Mucosa of descending colon (tissue), 3 donors: ENCODE measurements around the gene SPATC1L. TPM values are rescaled to one million over a fixed set of nuclear protein-coding genes. Genes with fewer than 3 reads are reported as not detected.

ENCODE experiments used
- ATAC-seq: fragments of 200-7000 bp; cut with Tn5 transposase; one replicate; pipeline ENCODE4 v1.9.1; 2020; ENCODE audit warnings: mild to moderate bottlenecking, moderate library complexity
- DNase-seq, 3 donors: peaks; one replicate each; pipeline ENCODE4 v3.0.0-alpha.2; 2020
- H3K36me3 ChIP-seq: fragments of 200-600 bp; one replicate; pipeline ENCODE4 v1.8.0; 2021; ENCODE audit warnings: low read depth, mild to moderate bottlenecking
- H3K4me1 ChIP-seq: fragments of 200-600 bp; one replicate; pipeline ENCODE4 v1.8.0; 2021; ENCODE audit warnings: low read depth, mild to moderate bottlenecking
- H3K4me3 ChIP-seq: fragments of 200-600 bp; one replicate; pipeline ENCODE4 v1.8.0; 2021; ENCODE audit warnings: mild to moderate bottlenecking
- H3K9me3 ChIP-seq: fragments of 200-600 bp; one replicate; pipeline ENCODE4 v1.8.0; 2021; ENCODE audit warnings: mild to moderate bottlenecking
- CTCF ChIP-seq: fragments of 200-600 bp; IDR thresholded peaks from one replicate; pipeline ENCODE4 v1.8.0; 2022; ENCODE audit warnings: antibody characterized with exemption, mild to moderate bottlenecking
- intact Hi-C, 2 donors: fragments of 100-400 bp; cut with DNase I in 1 of 2; cut with micrococcal nuclease in 1 of 2; formaldehyde crosslinking; loops; one replicate each; pipeline versions ENCODE4 v1.11.0 to v1.11.1; 2022; cut with DNase I, micrococcal nuclease
- total RNA-seq, 3 donors: library from RNA; stranded (reverse); fragmentation: NEBNext Ultra II Directional in 2 of 3; extraction: Animal tissue kit (Norgen Biotek cat#: 25700) in 2 of 3; gene quantifications; one replicate each; pipeline versions ENCODE4 v1.2.1 to v1.2.4, GENCODE V29; 2021 to 2023
- donor health status: DM: no; HTN: no; CAD: no; lungs with moderate emphysema.
- donor health status: DM: no; HTN: no; CAD: no.
- donor health status: DM: no; HTN: yes; CAD: no.

The SPATC1L gene
- total RNA-seq, 3 donors from 2014 or later = 4.6 to 10.9 (median 4.6) TPM

GRCh38 chr21:46131588-46131837 lies 52.7 kb downstream of the SPATC1L start:
- ATAC-seq (no peak), DNase-seq (no peak)
- H3K9me3 ChIP-seq = no peaks in the 10 kb centered on the region
- H3K4me3 ChIP-seq = no peak overlapping the region
- no peaks in the 10 kb centered on the region for H3K36me3 ChIP-seq
- H3K4me1 ChIP-seq = no peaks in the 10 kb centered on the region
- intact Hi-C loops = no loop called here
- TF ChIP-seq CTCF = no peak

- H3K36me3 ChIP-seq = no peaks in the 10 kb centered on the region
- intact Hi-C loops = no loop called here
These were observed 53.2 kb downstream of the SPATC1L start for GRCh38 chr21:46130831-46131587.

DNA sequence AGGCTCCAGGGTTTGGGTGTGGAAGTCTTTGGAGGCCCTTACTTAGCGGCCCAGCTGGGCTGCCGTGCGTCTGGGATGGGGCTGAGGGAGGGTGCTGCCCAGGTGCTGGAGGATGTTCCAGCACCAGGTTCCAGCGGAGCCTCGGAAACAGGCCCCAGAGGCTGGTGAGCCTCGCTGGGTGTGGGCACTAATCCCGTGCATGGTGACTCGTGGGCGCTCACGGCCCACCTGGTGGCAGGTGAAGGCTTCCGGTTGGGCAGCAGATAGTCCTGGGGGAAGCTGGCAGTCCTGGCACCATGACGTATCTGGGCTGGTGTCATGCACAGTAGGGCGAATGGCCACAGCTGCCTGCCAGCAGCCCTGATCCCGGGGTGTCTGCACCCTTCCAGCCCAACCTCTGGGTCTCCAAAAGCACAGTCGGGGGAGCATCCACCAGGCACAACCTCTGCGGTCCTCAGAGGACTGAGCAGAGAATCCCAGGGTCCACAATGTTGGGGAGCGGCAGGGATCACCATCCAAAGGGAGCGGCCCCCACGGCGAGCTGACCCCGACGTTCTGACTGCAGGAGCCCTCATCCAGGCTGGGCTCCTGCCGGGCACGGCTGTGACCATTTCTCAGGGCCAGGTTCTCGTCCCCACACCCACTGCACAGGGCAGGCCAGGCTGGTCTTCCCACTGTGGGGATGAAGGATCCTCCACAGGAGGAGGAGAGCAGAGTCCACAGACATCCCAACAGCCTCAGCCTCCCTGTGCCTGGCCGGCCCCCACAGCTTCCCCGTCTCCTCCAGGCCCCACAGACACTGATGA lies 54.2 kb downstream of the SPATC1L start:
- TF ChIP-seq CTCF = no peak
- no peaks in the 10 kb centered on the region for H3K36me3 ChIP-seq
- peak in 2 of 3 donors; percentile 13 to 34 for DNase-seq
- ATAC-seq = no peak
- no peak overlapping the region for H3K4me3 ChIP-seq
- H3K9me3 ChIP-seq = no peaks in the 10 kb centered on the region
- intact Hi-C loops = no loop called here
- no peaks in the 10 kb centered on the region for H3K4me1 ChIP-seq

More at GRCh38 chr21:46130831-46131587, 53.2 kb downstream of the SPATC1L start:
- peak in 1 of 3 donors; percentile 40 for DNase-seq
- TF ChIP-seq CTCF = no peak
- no peaks in the 10 kb centered on the region for H3K4me1 ChIP-seq
- H3K9me3 ChIP-seq = no peaks in the 10 kb centered on the region
- ATAC-seq = no peak
- H3K4me3 ChIP-seq = no peak overlapping the region

DNA sequence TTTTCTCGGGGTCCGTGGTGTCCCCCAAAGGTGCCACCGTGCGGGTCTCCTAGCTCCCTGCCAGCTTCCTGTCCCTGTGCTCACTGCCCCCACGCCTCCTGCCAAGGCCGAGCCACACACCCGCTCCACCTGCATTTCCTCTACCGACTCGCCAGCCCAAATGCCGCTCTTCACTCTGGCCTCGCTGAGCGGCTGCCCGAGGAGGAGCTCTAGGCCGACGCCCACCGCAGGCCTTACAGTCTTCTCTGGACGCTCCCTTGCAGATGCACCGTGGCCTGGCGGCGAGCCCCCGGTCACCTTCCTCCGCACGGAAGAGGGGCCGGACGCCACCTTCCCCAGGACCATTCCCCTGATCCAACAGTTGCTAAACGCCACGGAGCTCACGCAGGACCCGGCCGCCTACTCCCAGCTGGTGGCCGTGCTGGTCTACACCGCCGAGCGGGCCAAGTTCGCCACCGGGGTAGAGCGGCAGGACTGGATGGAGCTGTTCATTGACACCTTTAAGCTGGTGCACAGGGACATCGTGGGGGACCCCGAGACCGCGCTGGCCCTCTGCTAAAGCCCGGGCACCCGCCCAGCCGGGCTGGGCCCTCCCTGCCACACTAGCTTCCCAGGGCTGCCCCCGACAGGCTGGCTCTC lies 55.2 kb downstream of the SPATC1L start:
- Histone ChIP-seq H3K4me1 (no peaks in the 10 kb centered on the region), H3K36me3 (no peaks in the 10 kb centered on the region), H3K4me3 (no peak overlapping the region), H3K9me3 (no peaks in the 10 kb centered on the region)
- TF ChIP-seq CTCF = no peak
- DNase-seq (peak in 2 of 3 donors; percentile 21 to 45), ATAC-seq (no peak)
- intact Hi-C loops = no loop called here

DNA sequence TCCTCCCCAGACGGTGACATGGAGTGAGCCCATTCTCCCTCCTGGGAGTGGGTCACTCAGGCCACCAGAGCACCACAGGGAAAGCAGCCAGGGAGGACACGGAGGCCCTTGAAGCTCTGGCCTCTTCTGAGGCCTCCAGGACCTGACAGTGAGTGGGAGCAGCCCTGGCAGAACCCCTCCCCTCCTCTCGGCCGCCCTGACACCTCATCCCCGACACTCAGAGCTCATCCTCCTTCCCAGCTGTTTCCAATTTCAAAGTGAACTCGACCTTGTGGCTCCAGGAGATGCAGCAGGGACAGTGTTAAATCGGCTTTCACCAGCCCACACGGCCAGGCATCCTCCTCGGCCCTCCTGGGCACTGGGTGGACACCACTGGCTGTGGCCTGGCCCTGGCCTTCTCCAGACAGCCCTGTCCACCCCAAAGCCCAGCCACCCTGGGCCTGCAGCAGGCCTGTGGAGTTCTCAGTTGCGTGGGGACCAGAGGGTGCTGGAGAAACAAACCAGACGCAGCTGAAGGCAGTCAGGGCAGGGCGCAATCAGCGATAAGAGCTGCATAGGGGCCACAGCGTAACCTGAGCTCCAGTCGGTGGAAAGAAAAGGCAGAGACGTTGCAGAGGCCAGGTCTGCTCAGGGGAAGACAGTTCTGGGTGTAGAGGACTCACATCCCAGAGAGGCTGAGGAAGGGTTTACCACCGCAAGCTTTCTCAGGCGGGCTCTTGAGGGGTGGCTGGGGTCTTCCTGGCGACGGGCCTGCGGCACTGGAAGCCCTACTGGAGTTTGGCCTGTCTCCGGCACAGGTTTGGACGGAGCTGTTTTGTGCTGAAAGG lies 55.9 kb downstream of the SPATC1L start:
- H3K9me3 ChIP-seq = no peaks in the 10 kb centered on the region
- DNase-seq (peak in 2 of 3 donors; percentile 12 to 28), ATAC-seq (no peak)
- H3K36me3 ChIP-seq = no peaks in the 10 kb centered on the region
- H3K4me3 ChIP-seq = no peak overlapping the region
- no peaks in the 10 kb centered on the region for H3K4me1 ChIP-seq
- no peak for TF ChIP-seq CTCF
- intact Hi-C loops = no loop called here
